ENCODE data around the gene HELZ.

- TF ChIP-seq CTCF (IDR thresholded peaks at IDR 0.05) (no peak), EP300 (IDR thresholded peaks at IDR 0.05) (no peak), POLR2A (IDR thresholded peaks at IDR 0.05) (no peak)
Measured at GRCh38 chr17:67128700-67129099, 116.3 kb downstream of the HELZ start.
